HG03521 (cell line): ENCODE results near the gene PERCC1.
"Not testable (repeated sequence)": the region's sequence is repeated elsewhere in the genome, so short reads cannot be mapped to it uniquely, and the experiment has no call there.

Experiments
- ATAC-seq: cut with Tn5 transposase; IDR thresholded peaks from one replicate; pipeline ENCODE4 v1.9.1; 2021; ENCODE audit warnings: mild to moderate bottlenecking, moderate library complexity; ENCODE audit not compliant: unreplicated experiment

PERCC1 gene

DNA sequence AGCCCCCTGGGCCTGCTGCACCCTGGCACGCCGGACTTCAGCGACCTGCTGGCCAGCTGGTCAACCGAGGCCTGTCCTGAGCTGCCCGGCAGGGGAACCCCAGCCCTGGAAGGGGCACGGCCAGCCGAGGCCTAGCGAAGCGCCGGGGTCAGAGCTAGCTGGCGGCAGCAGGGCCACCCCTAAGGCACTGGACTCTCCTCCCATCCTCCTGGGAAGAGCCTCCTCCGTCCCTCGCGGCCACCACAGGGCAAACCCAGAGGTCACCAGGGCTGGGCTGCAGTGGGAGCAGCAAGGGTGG lies 2.3 kb downstream of the PERCC1 start:
- no peak for ATAC-seq

DNA sequence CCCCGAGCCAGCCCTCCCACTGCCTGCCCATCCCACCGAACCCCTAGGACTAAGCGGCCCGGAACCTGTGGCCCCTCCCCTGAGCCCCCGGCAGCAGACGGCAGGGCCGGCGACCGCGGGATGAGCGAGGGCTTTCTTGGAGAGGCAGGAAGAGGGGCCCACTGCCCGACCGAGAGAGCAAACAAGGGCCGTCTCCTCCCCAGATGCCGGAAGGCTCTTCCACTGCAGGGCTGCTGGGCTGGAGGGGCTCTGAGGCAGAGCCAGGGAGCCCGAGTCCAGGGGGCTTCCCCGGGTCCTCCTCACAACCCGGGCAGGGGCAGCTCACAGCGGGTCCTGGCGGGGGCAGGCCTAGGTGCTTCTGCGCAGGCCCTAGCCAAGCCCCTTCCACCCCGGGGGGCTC lies 2.9 kb downstream of the PERCC1 start:
- ATAC-seq, result no peak

DNA sequence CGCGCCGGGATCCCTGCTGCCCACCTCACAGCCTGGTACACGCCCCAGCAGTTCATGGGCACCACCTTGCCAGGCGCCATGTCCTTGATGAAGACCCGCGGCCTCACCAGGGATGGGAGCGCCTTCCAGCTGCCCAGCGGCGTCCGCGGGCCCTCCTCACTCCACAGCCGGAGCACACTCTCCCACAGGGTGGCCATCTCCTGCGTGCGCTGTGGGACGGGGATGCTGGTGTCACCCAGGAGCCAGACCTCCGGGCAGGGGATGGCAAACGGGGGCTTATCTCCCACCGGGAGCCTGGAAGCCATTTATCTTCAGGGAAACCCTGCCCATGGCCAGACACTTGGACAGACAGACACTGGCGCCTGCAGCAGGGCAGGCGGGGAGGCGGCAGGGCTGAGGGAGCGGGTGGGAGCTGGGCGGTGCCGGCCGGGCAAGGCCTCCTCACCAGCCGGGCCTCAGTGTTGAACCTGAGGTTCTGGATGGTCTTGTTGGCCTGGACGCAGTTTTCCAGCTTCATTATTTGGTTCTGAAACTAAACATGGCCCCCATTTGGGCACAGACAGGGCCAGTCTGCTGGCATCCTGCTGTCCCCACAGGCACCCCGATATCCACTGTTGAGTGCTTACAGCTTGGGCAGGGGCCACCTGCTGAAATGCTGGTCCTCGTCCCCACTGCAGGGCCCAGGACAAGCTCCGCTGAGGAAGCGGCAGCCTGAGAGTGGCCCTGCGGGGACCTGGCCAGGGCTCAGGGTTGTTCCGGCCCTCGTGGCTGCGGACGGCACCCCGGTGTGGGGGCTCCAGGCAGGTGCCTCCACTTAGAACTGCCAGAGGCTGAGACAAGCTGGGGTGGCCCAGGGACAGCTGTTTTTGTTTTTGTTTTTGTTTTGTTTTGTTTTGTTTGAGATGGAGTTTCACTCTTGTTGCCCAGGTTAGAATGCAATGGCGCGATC lies 4.0 kb downstream of the PERCC1 start:
- no peak for ATAC-seq

GRCh38 chr16:1435921-1436697 lies 5.2 kb downstream of the PERCC1 start:
- ATAC-seq, result no peak

GRCh38 chr16:1436731-1437355 lies 6.0 kb downstream of the PERCC1 start:
- no peak for ATAC-seq

- ATAC-seq, result no peak
Observed at GRCh38 chr16:1437606-1438005, 6.7 kb downstream of the PERCC1 start.

GRCh38 chr16:1438229-1439057 lies 7.6 kb downstream of the PERCC1 start:
- ATAC-seq, result no peak

DNA sequence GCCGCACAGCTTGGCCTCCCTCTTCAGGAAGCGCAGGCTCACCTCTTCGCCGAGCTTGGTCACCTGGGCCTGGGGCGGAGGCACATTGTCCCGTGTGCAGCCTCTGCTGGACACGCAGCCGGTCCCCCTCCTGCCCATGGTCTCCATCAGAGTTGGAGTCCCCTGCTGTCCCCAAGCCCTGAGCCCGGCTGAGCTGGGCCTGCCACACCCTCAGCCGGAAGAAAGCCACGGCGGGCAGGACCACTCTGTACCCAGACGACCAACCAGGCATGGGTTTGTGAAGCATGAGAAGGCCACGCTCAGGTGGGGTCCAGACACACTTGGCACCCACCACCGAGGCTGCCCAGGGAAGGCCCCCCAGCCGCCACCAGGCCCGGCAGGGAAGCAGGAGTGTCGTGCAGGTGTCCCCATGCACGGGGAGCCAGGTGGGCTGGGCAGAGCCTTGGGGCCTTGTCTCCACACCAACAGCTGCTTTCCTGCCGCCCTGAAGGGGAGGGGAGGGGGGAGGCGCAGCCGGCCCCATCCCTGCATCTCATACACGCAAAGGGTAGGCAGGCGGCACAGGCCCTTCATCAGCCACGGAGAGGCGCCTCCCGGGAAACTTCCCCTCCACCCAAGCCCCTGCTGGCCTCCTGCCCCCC lies 8.3 kb downstream of the PERCC1 start:
- ATAC-seq, result no peak

DNA sequence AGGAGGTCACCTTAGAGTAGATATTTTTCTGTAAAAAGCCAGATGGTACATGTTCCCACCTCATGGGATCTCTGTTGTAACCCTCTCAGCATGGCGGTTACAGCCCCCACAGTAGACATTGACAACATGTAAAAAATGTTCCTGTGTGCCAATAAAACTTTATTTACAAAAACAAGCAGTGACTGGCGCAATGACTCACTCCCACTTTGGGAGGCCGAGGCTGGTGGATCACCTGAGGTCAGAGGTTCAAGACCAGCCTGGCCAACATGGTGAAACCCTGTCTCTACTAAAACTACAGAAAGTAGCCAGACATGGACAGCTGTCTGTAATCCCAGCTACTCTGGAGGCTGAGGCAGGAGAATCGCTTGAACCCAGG lies 8.8 kb downstream of the PERCC1 start:
- ATAC-seq, result not testable (repeated sequence)

GRCh38 chr16:1441391-1441829 lies 10.5 kb downstream of the PERCC1 start:
- no peak for ATAC-seq

DNA sequence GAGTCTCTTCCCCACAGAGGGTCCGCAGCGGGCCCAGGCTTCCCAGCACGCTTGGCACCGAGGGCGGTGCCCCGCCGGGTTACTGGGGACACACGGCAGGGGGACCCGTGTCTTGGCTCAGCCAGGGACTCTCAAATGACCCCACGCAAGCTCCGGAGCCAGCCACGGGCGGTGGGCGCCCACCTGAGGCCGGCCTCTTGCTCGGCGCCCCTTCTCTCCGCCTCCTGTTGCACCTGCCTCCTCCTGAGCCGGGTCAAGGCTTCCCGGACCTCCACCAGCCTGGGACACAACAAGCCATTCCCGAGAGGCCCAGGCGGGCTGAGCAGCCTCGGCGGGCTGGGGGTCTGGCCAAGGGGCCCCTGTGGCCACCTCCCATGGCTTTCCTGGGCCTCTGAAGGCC lies 11.8 kb downstream of the PERCC1 start:
- no peak for ATAC-seq

DNA sequence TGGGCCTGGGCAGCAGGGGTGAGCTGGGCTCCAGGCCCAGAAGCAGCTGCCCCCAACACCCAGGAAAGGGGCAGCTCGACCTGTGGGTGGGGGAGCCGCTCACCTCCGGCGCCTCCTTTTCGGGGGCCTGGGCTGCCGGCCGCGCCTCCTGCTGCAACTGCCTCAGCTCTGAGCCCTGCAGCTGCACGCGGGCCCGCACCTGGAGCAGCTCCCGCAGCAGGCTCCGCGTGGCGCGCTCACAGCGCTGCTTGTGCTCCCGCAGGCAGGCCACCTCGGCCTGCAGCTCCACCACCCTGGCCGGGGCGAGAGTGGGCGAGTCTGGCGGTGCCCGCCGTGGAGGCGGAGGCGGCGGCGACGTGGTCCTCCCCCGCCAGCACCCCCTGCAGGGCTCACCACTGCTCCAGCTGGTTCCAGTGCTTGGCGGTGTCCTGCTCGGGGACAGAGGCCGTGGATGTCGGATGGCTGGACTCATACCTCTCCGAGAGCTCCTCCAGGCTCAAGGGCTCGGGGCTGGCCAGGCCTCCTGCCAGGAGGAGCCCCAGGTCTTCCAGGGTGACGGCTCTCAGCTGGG lies 12.6 kb downstream of the PERCC1 start:
- no peak for ATAC-seq

GRCh38 chr16:1443980-1444729 lies 13.3 kb downstream of the PERCC1 start, which contains the start of gene CCDC154:
Gene CCDC154, minus strand, starts transcription at chr16:1444556. Its CDS starts 234 bp downstream, at chr16:1444322.
- no peak for ATAC-seq

- no peak for ATAC-seq
Observed at GRCh38 chr16:1444730-1445517, 14.0 kb downstream of the PERCC1 start.

DNA sequence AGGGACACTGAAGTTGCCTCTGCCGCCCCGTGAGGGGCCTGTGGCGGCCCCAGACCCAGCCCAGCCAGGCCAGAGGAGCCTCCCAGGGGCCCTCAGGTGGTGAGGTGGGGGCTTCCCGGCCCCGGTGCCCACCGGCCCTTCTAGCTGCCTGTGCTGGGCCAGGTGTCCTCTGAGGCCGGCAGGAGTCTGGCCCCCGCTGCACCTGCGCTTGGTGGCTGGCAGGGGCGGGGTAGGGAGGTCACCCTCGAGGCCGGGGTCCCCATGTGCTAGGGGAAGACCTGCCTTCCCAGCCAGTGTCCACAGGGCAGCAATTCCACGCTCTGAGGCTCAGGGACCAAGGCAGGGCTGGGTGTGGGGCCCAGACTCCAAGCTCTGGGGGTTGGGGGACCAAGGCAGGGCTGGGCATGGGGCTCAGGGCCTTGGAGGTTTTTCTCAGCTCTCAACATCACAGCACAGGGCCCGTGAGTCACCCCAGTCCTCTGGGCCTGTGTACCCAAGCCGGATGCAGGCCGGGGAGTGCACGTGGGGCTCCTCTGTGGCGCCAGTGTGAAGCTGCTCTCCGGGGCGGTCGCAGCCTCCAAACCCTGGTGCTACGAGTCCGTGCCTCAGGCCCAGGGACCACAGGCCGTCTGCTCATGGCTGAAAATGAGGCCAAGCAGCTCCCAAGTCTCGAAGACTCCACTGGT lies 14.8 kb downstream of the PERCC1 start:
- no peak for ATAC-seq

GRCh38 chr16:1446296-1447080 lies 15.6 kb downstream of the PERCC1 start:
- ATAC-seq, result no peak

DNA sequence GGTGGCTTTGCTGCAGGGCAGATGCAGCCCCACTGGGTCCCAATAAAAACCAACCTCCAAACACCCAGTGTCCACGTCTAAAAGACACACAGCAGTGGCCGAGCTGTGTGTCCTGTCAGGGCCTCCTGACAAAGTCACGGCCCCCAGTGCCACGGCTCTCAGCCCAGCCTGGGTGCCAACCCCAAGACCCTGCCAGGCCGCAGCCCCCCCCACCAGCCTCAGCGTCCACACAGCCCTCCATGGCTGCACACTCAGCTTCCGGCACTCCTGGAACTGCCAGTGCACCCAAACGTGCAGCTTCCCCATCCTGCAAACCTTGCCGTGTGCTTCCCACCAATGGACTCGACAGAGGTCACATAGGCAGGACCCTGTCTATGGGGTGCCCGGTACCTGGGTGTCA lies 17.1 kb downstream of the PERCC1 start:
- no peak for ATAC-seq
